ENCODE measurements around the gene KCNQ1.
A peak's percentile ranks its signal among the peaks of the same experiment; 100 is the strongest.

Gene KCNQ1

GRCh38 chr11:2515401-2516275 lies 70.8 kb downstream of the KCNQ1 start:
- DNase-seq = peak in 3 of 5 donors; percentile 1 to 8 (median 5)

DNA sequence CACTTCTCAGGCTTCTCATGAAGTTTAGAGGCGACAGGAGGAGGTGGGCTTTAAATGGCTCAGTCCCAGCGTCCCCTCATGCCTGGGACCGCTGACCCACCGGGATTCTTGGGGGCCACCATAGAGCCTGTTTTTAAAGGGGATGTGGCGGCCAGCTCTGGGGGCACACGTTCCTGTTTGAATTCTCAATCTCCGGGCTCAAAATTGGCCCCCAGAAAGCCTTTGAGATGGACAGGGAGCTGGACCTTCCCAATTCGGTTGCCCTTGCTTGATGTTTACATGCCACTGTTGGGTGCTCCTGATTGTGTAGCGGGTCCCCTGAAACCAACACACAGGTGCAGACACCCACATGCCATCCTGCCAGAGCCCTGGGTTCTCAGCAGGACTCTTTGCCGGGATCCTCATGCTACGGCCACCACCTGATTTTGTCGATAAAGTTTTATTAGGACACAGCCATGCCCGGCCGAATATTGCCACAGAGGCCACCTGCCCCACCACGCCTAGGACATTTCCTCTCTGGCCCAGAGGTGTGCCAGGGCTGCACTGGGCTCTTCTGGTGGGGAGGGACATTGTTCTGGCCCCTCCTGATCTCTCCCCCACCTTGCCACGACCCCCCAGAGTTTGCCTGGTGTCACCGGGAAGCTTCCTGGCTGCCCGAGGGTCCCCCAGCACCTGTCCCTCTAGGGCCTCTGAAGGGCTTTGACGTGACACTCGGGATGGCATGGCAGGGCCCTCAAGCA lies 71.6 kb downstream of the KCNQ1 start:
- no peak for DNase-seq

GRCh38 chr11:2517016-2517385 lies 72.2 kb downstream of the KCNQ1 start:
- DNase-seq = peak in 2 of 5 donors; percentile 0 to 8

DNA sequence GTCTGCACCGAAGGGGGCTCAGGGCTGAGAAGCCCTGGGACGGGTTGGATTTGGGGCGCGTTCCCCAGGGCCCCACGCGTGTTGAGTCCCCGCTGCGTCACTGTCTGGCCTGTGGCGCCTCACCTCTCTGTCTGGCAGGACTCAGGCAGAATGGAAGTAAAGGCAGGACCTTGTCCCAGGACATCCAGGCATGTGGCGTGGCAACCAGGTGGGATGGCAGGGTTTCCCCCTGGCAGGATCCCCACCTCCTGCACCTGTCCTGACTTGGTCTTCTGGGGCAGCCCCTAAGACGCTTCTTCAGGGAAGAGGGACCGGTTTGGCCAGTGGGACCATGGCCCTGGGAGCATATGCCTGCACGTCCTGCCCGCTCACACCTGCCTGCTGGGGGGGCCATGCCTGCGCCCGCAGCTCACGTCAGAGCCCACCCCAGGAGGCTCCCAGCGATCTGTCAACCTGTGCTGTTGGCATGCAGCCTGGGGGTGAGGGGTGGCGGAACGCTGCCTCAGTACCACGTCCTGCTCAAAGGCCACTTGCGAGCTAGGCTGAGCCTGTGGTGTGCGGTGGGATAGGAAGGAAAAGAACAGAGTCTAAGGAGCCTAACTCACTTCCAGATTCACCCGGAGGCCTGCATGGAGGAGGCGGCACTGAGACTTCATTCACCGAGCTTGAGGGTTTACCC lies 72.7 kb downstream of the KCNQ1 start:
- DNase-seq = peak in 1 of 5 donors; percentile 6

DNA sequence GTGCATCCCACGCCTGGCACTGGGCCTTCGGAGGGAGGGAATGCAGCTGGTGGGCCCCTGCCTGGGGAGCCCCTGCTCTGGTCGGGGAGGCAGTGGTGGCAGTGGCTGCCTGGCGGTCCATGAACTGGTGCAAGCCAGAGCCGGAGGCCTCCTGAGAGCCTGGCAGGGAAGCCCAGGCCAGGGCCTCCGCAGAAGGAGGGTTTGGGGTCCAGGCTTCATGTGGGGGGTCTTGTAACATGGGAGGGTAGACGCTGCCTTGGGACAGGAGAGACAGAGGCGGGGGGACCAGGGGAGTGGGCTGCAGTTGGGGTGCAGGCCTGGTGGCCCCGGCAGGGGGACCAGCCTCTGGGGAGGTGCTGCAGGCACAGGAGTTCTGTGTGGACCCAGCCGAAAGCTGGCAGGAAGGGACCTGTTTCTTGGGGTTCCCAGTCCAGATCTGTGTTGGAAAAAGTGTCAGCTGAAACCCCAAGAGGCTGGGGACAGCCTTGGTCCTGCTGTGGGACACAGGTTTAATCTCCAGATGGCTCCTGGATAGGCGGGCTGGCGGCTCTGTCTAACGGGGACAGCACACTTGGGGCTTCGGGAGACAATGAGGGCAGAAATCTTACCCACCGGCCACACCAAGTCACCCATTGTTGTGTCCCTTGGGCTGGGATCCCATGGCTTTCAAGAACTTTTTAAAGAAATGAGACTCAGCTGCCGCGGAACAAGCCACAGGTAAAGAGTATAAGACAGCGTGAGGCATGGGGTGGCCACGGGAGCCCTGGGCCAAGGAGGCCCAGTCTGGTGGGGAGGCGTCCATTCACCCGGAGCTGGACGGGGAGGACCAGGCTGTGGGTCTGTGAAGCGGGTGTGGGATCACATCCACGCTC lies 73.5 kb downstream of the KCNQ1 start:
- peak in 2 of 5 donors; percentile 0 to 11 for DNase-seq

- DNase-seq = peak in 2 of 5 donors; percentile 0 to 9
These were observed 74.2 kb downstream of the KCNQ1 start for GRCh38 chr11:2518983-2519340.

DNA sequence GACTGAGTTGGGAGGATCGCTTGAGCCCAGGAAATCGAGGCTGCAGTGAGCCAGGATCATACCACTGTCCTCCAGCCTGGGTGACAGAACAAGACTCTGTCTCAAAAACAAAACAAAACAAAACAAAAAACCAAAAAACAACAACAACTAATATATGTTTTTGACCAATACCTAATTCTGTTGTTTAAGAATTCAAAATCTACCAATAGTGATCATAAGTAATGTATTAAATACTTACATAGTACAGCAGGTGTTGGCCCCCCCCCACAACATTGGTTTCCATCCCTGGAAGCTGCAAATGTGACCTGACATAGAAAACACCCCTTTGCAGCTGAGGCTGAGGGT lies 74.7 kb downstream of the KCNQ1 start:
- no peak for DNase-seq

DNA sequence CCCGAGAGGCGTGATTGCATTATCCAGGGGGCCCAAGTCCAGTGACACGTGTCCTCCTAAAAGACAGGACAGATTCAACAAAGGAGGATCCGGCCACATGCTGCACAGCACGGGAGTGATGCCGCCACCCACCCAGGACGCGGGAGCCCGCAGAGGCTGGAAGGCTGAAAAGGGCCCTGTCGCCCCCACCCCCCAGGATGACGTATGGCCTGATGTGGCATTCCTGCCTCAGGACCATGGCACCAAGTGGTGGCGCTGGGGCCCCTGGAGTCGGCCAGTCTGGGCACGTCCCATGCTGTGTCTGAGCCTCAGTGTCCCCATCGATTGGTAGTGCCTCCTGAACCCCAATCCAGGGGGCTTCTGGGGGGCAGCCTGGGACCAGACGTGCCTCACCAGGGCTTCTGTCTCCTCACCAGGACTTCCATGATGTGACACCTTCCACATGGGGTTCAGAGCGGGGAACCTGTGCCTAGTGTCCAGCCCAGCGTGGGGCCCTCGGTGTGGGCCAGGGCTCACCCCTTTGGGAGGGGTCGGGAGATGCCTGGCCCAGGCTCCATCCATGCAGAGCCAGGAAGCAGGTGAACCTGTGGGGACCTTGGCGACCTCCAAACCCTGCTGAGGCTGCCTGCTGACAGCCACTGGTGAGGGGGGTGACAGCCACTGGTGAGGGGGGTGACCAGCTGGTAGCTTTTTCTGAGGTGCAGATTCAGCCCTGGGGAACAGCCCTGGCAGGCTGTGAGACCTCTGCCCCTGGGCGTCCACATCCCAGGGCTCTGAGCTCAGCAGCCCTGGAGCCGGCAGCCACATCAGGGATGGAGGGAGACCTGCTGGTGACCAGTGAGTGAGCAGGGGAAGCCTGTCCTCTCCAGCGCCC lies 75.3 kb downstream of the KCNQ1 start:
- DNase-seq = peak in 2 of 5 donors; percentile 0 to 10

DNA sequence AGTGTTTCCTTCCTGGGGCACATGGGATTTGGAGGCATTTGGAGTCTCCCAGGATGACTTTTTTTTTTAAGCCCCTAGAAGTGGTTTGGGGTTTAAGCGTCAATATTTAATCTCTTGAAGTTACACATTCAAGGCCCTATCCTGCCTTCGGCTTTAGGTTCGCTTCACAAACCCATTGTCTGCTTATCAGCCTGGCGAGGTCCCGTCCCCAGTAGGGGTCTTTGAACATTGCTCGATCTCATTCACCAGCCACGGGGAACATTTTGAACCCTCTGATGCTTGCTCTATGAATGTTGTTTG lies 75.9 kb downstream of the KCNQ1 start:
- DNase-seq = no peak

- DNase-seq = peak in 1 of 5 donors; percentile 9
These were observed 76.4 kb downstream of the KCNQ1 start for GRCh38 chr11:2521081-2521732.

GRCh38 chr11:2521733-2522630 lies 77.2 kb downstream of the KCNQ1 start:
- DNase-seq = peak in 1 of 5 donors; percentile 1

GRCh38 chr11:2522631-2523255 lies 77.9 kb downstream of the KCNQ1 start:
- DNase-seq = peak in 1 of 5 donors; percentile 1

DNA sequence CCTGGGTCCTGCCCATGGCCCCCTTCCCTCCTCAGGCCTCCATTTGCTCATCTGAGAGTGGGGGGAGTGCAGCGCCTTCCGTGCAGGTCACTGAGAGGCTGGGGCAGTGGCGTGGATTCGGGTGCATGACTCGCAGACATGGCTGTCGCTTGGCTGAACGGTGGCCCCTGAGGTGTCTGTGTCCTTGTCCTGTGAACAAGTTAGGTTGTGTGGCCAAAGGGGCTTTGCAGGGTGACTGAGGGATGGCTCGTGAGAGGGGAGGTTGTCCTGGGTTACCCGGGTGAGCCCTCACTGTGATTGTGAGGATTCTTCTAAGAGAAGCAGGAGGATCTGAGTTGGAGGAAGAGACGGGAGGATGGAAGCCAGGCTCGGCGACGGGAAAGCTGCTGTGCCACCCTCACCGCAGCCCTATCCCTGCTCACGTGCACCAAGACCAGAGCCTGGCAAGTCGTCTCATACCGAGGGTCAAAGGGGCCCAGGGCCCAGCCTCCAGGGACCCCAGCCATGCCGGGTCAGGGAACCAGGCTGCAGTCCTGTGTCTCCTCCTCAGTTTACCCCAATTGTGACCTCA lies 79.1 kb downstream of the KCNQ1 start:
- DNase-seq = no peak

DNA sequence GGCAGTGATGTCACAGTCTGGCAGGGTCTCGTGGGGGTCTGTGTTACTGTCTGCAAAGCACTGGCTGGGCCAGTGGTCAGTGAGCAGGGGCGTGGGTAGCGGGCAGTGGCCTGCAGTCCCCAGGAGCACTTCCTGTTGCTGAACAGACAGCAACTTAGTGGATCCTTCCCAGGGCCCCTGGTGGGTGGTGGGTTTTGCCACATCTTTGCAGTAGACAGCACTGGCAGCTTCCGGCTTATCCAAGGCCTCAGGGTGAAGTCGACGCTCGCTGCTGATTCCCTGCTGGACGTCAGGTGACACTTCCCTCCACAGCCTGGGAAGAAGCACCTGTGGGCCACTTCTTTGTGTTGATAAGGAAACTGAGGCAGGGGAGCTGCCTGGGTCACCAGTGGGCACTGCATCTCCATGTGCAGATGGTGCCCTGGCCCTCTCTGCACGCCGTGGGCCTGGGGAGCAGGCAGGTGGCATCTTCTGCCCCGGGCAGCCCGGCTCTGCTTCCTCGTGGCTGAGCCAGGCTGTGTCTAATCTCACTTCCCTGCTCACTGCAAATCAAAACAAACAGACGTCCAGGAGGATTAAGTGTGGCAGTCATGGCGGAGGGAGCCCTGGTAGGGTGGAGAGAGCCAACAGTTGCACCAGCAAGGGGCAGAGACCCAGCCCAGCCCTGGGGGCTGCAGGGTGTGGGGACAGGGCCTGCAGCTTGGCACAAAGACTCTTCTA lies 79.8 kb downstream of the KCNQ1 start:
- peak in 2 of 5 donors; percentile 0 to 7 for DNase-seq

DNA sequence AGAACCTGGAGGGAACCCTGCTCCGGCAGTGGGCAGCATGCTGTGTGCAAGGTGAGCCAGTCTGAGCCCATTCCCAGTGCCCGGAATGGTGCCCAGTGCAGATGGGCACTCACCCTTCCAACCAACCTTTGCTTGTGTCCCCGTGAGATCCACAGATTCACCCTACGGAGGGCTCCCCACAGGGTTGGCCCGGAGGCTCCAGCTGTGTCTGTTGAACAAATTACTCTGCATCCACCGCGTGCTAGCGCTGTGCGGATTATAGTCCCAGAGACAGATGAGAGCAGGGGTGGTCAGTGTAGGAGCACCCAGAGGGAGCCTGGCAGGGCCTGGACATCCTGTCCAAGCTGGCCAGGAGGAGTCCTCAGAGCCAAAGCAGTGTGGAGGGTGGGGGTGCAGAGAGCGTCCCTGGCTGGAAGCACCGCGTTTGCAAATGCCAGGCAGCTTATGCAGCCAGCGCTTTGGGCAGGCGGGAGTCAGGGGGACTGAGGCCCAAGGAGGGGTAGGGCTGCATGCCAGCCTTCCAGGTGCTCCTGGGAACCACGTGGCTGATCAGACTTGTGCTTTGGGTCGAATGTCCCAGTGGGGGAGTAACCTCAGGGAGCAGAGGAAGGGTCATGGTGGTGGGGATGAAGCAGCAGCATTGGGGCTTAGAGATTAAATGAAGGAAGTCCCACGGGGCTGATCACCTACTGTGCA lies 80.5 kb downstream of the KCNQ1 start:
- DNase-seq = peak in 1 of 5 donors; percentile 0

GRCh38 chr11:2525941-2526807 lies 81.4 kb downstream of the KCNQ1 start:
- peak in 3 of 5 donors; percentile 1 to 11 (median 4) for DNase-seq

All from T-helper 1 cell (primary cell).